ENCODE data around the gene DNAL4. TPM values are rescaled to one million over a fixed set of nuclear protein-coding genes. Genes with fewer than 3 reads are reported as not detected.

Gene DNAL4
- total RNA-seq: 10 to 100 TPM; 11.7 to 41.8 (median 23.5) TPM

GRCh38 chr22:38793721-38794466, at the start of gene DNAL4:
Gene DNAL4, minus strand, starts transcription at chr22:38794143. Its CDS starts 11,412 bp downstream, at chr22:38782731.
- Histone ChIP-seq H3K27ac (peak within 1 kb of the TSS in 1 of 2 donors; percentile 60), H3K4me1 (replicated peaks in 1 of 2) (peaks cover 10 to 11% of the 10 kb centered on the region in 2 donors), H3K4me3 (peak within 1 kb of the TSS; percentile 59 to 95 (median 72))
- ATAC-seq (replicated peaks in 6 of 8): peak; percentile 96 to 99 (median 98)
- in situ Hi-C loops (cut with MboI; ENCODE audit: low pct_unique_long_range_greater_than_20kb in 2 of 9, low sequenced_read_pairs in 9 of 9, unreplicated experiment in 9 of 9): no loop called here
- 0% methylated on average over 1 to 8 of the region's 47 CpGs; no CpG with 5 or more reads in 3 of the 10 experiments for WGBS, 10 experiments

GRCh38 chr22:38843201-38843656, 49.3 kb upstream of the DNAL4 start:
- H3K27ac ChIP-seq: peak overlapping the region; percentile 44 to 64
- 0 to 7% methylated on average over 3 to 13 of the region's 68 CpGs; no CpG with 5 or more reads in 8 of the 10 experiments for WGBS, 10 experiments
- peak; percentile 74 to 88 (median 78) for ATAC-seq (replicated peaks in 6 of 8)
- peaks cover 11 to 15% of the 10 kb centered on the region in 2 donors for H3K4me1 ChIP-seq (replicated peaks in 1 of 2)
- in situ Hi-C loops (cut with MboI; ENCODE audit: low pct_unique_long_range_greater_than_20kb in 2 of 9, low sequenced_read_pairs in 9 of 9, unreplicated experiment in 9 of 9): no loop called here
- H3K4me3 ChIP-seq: peak overlapping the region; percentile 41 to 53 (median 43)

- in situ Hi-C loops (cut with MboI; ENCODE audit: low pct_unique_long_range_greater_than_20kb in 2 of 9, low sequenced_read_pairs in 9 of 9, unreplicated experiment in 9 of 9): no loop called here
- Histone ChIP-seq H3K27ac (peak overlapping the region; percentile 44 to 64), H3K4me1 (replicated peaks in 1 of 2) (peaks cover 11 to 15% of the 10 kb centered on the region in 2 donors), H3K4me3 (peak overlapping the region; percentile 41 to 53 (median 43))
- 2 to 90% (median 40%) methylated on average over 1 to 7 of the region's 34 CpGs; no CpG with 5 or more reads in 4 of the 10 experiments for WGBS, 10 experiments
- ATAC-seq (replicated peaks in 6 of 8): no peak
Measured at GRCh38 chr22:38842512-38843200, 48.7 kb upstream of the DNAL4 start.

- 60 to 100% (median 73%) methylated on average over 1 to 4 of the region's 5 CpGs; no CpG with 5 or more reads in 3 of the 10 experiments for WGBS, 10 experiments
- in situ Hi-C loops (cut with MboI; ENCODE audit: low pct_unique_long_range_greater_than_20kb in 2 of 9, low sequenced_read_pairs in 9 of 9, unreplicated experiment in 9 of 9): no loop called here
- H3K4me1 ChIP-seq (replicated peaks in 1 of 2): peaks cover 11 to 15% of the 10 kb centered on the region in 2 donors
- H3K27ac ChIP-seq: no peak overlapping the region
- no peak overlapping the region for H3K4me3 ChIP-seq
- ATAC-seq (replicated peaks in 6 of 8): no peak
Measured at GRCh38 chr22:38841635-38842034, 47.7 kb upstream of the DNAL4 start.

- peaks cover 11 to 15% of the 10 kb centered on the region in 2 donors for H3K4me1 ChIP-seq (replicated peaks in 1 of 2)
- no peak overlapping the region for H3K4me3 ChIP-seq
- in situ Hi-C loops (cut with MboI; ENCODE audit: low pct_unique_long_range_greater_than_20kb in 2 of 9, low sequenced_read_pairs in 9 of 9, unreplicated experiment in 9 of 9): no loop called here
- ATAC-seq (replicated peaks in 6 of 8): no peak
- 40 to 68% (median 63%) methylated on average over 1 to 6 of the region's 7 CpGs; no CpG with 5 or more reads in 6 of the 10 experiments for WGBS, 10 experiments
- H3K27ac ChIP-seq: no peak overlapping the region
Measured at GRCh38 chr22:38841211-38841610, 47.3 kb upstream of the DNAL4 start.

GRCh38 chr22:38840129-38840528, 46.2 kb upstream of the DNAL4 start:
- H3K4me1 ChIP-seq (replicated peaks in 1 of 2): peaks cover 15 to 18% of the 10 kb centered on the region in 2 donors
- in situ Hi-C loops (cut with MboI; ENCODE audit: low pct_unique_long_range_greater_than_20kb in 2 of 9, low sequenced_read_pairs in 9 of 9, unreplicated experiment in 9 of 9): no loop called here
- no peak overlapping the region for H3K4me3 ChIP-seq
- peak overlapping the region in 1 of 2 donors; percentile 61 for H3K27ac ChIP-seq
- ATAC-seq (replicated peaks in 6 of 8): no peak
- 70 to 80% methylated on average over 1 to 3 of the region's 3 CpGs; no CpG with 5 or more reads in 8 of the 10 experiments for WGBS, 10 experiments

GRCh38 chr22:38839686-38840085, 45.7 kb upstream of the DNAL4 start:
- 22 to 86% (median 60%) methylated on average over 1 of the region's 1 CpG; no CpG with 5 or more reads in 2 of the 10 experiments for WGBS, 10 experiments
- no peak overlapping the region for H3K4me3 ChIP-seq
- peaks cover 15 to 18% of the 10 kb centered on the region in 2 donors for H3K4me1 ChIP-seq (replicated peaks in 1 of 2)
- H3K27ac ChIP-seq: peak overlapping the region in 1 of 2 donors; percentile 61
- ATAC-seq (replicated peaks in 6 of 8): no peak
- in situ Hi-C loops (cut with MboI; ENCODE audit: low pct_unique_long_range_greater_than_20kb in 2 of 9, low sequenced_read_pairs in 9 of 9, unreplicated experiment in 9 of 9): no loop called here

GRCh38 chr22:38837414-38837928, 43.5 kb upstream of the DNAL4 start:
- 73 to 100% (median 90%) methylated on average over 1 to 6 of the region's 6 CpGs; no CpG with 5 or more reads in 2 of the 10 experiments for WGBS, 10 experiments
- in situ Hi-C loops (cut with MboI; ENCODE audit: low pct_unique_long_range_greater_than_20kb in 2 of 9, low sequenced_read_pairs in 9 of 9, unreplicated experiment in 9 of 9): no loop called here
- ATAC-seq (replicated peaks in 6 of 8): no peak
- Histone ChIP-seq H3K4me1 (replicated peaks in 1 of 2) (peaks cover 15% of the 10 kb centered on the region in 2 donors), H3K27ac (no peak overlapping the region), H3K4me3 (no peak overlapping the region)

- H3K4me3 ChIP-seq: no peak overlapping the region
- no peak overlapping the region for H3K27ac ChIP-seq
- in situ Hi-C loops (cut with MboI; ENCODE audit: low pct_unique_long_range_greater_than_20kb in 2 of 9, low sequenced_read_pairs in 9 of 9, unreplicated experiment in 9 of 9): no loop called here
- WGBS, 10 experiments: 2 to 100% (median 30%) methylated on average over 1 to 15 of the region's 19 CpGs; no CpG with 5 or more reads in 3 of the 10 experiments
- ATAC-seq (replicated peaks in 6 of 8): peak in 4 of 8 experiments; percentile 8 to 34 (median 24)
- H3K4me1 ChIP-seq (replicated peaks in 1 of 2): peaks cover 15% of the 10 kb centered on the region in 2 donors
Measured at GRCh38 chr22:38835888-38836301, 42.0 kb upstream of the DNAL4 start.

- Histone ChIP-seq H3K4me1 (replicated peaks in 1 of 2) (peaks cover 9 to 11% of the 10 kb centered on the region in 2 donors), H3K4me3 (no peak overlapping the region), H3K27ac (no peak overlapping the region)
- no peak for ATAC-seq (replicated peaks in 6 of 8)
- in situ Hi-C loops (cut with MboI; ENCODE audit: low pct_unique_long_range_greater_than_20kb in 2 of 9, low sequenced_read_pairs in 9 of 9, unreplicated experiment in 9 of 9): no loop called here
- WGBS, 10 experiments: no CpG with 5 or more reads among the region's 5 CpGs
Measured at GRCh38 chr22:38834991-38835390, 41.0 kb upstream of the DNAL4 start.

- ATAC-seq (replicated peaks in 6 of 8): no peak
- Histone ChIP-seq H3K27ac (no peak overlapping the region), H3K4me1 (replicated peaks in 1 of 2) (peaks cover 3 to 5% of the 10 kb centered on the region in 2 donors), H3K4me3 (no peak overlapping the region)
- 55 to 100% (median 83%) methylated on average over 1 to 10 of the region's 13 CpGs; no CpG with 5 or more reads in 2 of the 10 experiments for WGBS, 10 experiments
- in situ Hi-C loops (cut with MboI; ENCODE audit: low pct_unique_long_range_greater_than_20kb in 2 of 9, low sequenced_read_pairs in 9 of 9, unreplicated experiment in 9 of 9): no loop called here
Measured at GRCh38 chr22:38834215-38834953, 40.4 kb upstream of the DNAL4 start.

- peak in 2 of 8 experiments; percentile 7 to 12 for ATAC-seq (replicated peaks in 6 of 8)
- 80% methylated on average over 1 of the region's 3 CpGs; no CpG with 5 or more reads in 7 of the 10 experiments for WGBS, 10 experiments
- H3K4me3 ChIP-seq: no peak overlapping the region
- in situ Hi-C loops (cut with MboI; ENCODE audit: low pct_unique_long_range_greater_than_20kb in 2 of 9, low sequenced_read_pairs in 9 of 9, unreplicated experiment in 9 of 9): no loop called here
- H3K27ac ChIP-seq: no peak overlapping the region
- peaks cover 3 to 4% of the 10 kb centered on the region in 2 donors for H3K4me1 ChIP-seq (replicated peaks in 1 of 2)
Measured at GRCh38 chr22:38833061-38833460, 39.1 kb upstream of the DNAL4 start.
